Activated CD4-positive, alpha-beta memory T cell treated with anti-CD3 and anti-CD28 coated beads, Interleukin-2, amount 10 ng/mL, durations not matched to agents 7 days and 5 days (primary cell): ENCODE results near the gene MMP28. TPM values are rescaled to one million over a fixed set of nuclear protein-coding genes. Genes with fewer than 3 reads are reported as not detected.
A peak's percentile ranks its signal among the peaks of the same experiment; 100 is the strongest.

Experiments
- CTCF ChIA-PET: fragments of 350-600 bp; sonication (Branson Sonifier 250); formaldehyde crosslinking; loops from one replicate; lab custom pipeline; 2021; ENCODE audit warnings: antibody characterized with exemption, inconsistent platforms; lab: Charles Lee
- POLR2A ChIA-PET: fragments of 350-600 bp; sonication (Branson Sonifier 250); formaldehyde crosslinking; loops from one replicate; lab custom pipeline; 2021; ENCODE audit warnings: antibody characterized with exemption; lab: Charles Lee
- DNase-seq: peaks from one replicate; pipeline ENCODE4 v3.0.0-alpha.2; 2020
- H3K27ac Mint-ChIP-seq: one replicate; pipeline ENCODE4 v1.8.0; 2021; ENCODE audit warnings: mild to moderate bottlenecking, mixed read lengths
- H3K27me3 Mint-ChIP-seq: one replicate; pipeline ENCODE4 v1.8.0; 2021; ENCODE audit warnings: mixed read lengths
- H3K36me3 Mint-ChIP-seq: one replicate; pipeline ENCODE4 v1.8.0; 2021; ENCODE audit warnings: low read depth, mixed read lengths
- H3K4me1 Mint-ChIP-seq: one replicate; pipeline ENCODE4 v1.8.0; 2021; ENCODE audit warnings: mixed read lengths
- H3K4me3 Mint-ChIP-seq: one replicate; pipeline ENCODE4 v1.8.0; 2021; ENCODE audit warnings: mild to moderate bottlenecking, mixed read lengths
- H3K9me3 Mint-ChIP-seq: one replicate; pipeline ENCODE4 v1.8.0; 2021; ENCODE audit warnings: mixed read lengths
- total RNA-seq, 2 experiments: library from RNA; stranded (reverse); gene quantifications; one replicate each; pipeline ENCODE4 v1.2.3, GENCODE V29; 2021

MMP28 gene, protein sequence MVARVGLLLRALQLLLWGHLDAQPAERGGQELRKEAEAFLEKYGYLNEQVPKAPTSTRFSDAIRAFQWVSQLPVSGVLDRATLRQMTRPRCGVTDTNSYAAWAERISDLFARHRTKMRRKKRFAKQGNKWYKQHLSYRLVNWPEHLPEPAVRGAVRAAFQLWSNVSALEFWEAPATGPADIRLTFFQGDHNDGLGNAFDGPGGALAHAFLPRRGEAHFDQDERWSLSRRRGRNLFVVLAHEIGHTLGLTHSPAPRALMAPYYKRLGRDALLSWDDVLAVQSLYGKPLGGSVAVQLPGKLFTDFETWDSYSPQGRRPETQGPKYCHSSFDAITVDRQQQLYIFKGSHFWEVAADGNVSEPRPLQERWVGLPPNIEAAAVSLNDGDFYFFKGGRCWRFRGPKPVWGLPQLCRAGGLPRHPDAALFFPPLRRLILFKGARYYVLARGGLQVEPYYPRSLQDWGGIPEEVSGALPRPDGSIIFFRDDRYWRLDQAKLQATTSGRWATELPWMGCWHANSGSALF
- not detected for total RNA-seq

DNA sequence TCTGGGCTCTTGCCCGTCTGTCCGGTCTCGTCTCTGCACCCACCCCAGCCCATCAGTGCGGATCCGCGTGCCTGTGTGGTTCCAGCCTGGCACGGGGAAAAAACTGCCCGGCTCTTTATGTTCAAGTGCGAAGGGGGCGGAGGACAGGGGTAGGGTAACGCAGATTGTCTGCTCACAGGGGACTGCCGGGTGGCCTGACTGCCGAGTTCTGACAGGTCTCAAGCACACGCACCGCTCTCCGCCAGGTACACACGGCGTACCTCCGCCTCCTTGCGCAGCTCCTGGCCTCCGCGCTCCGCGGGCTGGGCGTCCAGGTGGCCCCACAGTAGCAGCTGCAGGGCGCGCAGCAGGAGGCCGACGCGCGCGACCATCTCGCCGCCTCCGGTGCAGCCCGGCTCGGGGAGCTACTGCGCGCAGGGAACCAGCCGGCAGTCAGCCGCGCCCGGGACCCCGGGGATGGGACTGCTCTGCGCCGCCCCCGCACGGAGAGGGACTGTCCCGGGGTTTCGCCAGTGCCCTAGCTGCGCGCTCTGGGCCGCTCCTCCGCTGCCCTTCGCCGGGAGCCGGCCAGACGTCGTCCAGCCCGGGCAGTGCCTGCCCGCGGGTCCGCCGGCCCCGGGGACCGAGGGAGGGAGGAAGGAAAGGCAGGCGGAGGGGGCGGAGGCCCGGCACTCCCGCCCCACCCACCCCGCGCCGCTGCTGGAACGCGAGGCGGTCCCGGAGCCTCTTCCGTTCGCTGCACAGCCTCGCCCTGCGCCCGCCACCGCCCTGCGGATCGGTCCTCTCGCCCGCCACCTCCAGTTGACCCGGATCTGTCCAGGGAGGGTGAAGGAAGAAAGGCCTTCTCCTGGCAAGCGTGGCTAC, at the start of gene MMP28:
Gene MMP28, minus strand, starts transcription at position 635 of the 864 bp plus-strand sequence. Its CDS starts 264 bp downstream, at position 371.
- CTCF ChIA-PET, result interaction anchor here (0.6 to 6.6 kb wide), 5 partner anchors 9 to 688 kb away, joined by 3 to 39 read pairs (median 9); partner anchors contain the start of gene TAF15
- POLR2A ChIA-PET, result interaction anchor here (1.4 to 6.9 kb wide), 2 partner anchors 14 to 32 kb away, joined by 7 to 52 read pairs; partner anchors contain the start of gene TAF15
- DNase-seq, result peak; percentile 48
- peaks cover 15% of the 10 kb centered on the region for H3K4me1 Mint-ChIP-seq
- H3K36me3 Mint-ChIP-seq, result no peaks in the 10 kb centered on the region
- no peak within 1 kb of the TSS for H3K27ac Mint-ChIP-seq
- no peaks in the 10 kb centered on the region for H3K9me3 Mint-ChIP-seq
- H3K27me3 Mint-ChIP-seq, result peaks cover 76% of the 10 kb centered on the region
- H3K4me3 Mint-ChIP-seq, result peak within 1 kb of the TSS; percentile 69

DNA sequence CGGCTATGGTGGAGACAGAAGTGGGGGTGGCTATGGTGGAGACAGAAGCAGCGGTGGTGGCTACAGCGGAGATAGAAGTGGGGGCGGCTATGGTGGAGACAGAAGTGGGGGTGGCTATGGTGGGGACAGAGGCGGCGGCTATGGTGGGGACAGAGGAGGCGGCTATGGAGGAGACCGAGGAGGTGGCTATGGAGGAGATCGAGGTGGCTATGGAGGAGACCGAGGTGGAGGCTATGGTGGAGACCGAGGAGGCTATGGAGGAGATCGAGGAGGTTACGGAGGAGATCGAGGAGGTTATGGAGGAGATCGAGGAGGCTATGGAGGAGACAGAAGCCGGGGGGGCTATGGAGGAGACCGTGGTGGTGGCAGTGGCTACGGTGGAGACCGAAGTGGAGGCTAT, 49.1 kb upstream of the MMP28 start:
- H3K4me3 Mint-ChIP-seq, result no peak overlapping the region
- peaks cover 65% of the 10 kb centered on the region for H3K36me3 Mint-ChIP-seq
- H3K27me3 Mint-ChIP-seq, result no peaks in the 10 kb centered on the region
- H3K9me3 Mint-ChIP-seq, result no peaks in the 10 kb centered on the region
- H3K27ac Mint-ChIP-seq, result no peak overlapping the region
- ChIA-PET CTCF (no interaction called here), POLR2A (no interaction called here)
- DNase-seq, result no peak
- H3K4me1 Mint-ChIP-seq, result peaks cover 16% of the 10 kb centered on the region

GRCh38 chr17:35843698-35844097, 48.3 kb upstream of the MMP28 start:
- H3K36me3 Mint-ChIP-seq, result peaks cover 66% of the 10 kb centered on the region
- H3K9me3 Mint-ChIP-seq, result no peaks in the 10 kb centered on the region
- peaks cover 12% of the 10 kb centered on the region for H3K4me1 Mint-ChIP-seq
- ChIA-PET POLR2A (no interaction called here), CTCF (interaction anchor here (0.8 kb wide), 1 partner anchor 33 kb away, joined by 3 read pairs; no protein-coding TSS in a partner anchor)
- DNase-seq, result no peak
- no peaks in the 10 kb centered on the region for H3K27me3 Mint-ChIP-seq
- H3K4me3 Mint-ChIP-seq, result no peak overlapping the region
- no peak overlapping the region for H3K27ac Mint-ChIP-seq

DNA sequence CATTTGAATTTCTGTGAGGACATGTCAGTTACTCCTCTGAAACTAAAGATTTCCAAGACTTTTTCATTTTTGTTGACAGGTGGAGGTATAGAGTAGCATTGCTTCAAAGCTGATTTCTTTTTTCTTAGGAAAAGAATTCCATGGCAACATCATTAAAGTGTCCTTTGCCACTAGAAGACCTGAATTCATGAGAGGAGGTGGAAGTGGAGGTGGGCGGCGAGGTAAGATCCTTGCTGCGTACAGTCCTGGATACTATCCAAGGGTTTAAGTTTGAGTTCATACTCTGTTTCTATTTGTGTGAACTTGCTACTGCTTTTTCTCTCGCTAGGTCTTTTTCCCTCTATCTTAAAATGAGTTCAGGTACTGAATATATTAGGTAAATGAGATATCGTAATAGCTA, 46.8 kb upstream of the MMP28 start:
- Mint-ChIP-seq H3K36me3 (peaks cover 61% of the 10 kb centered on the region), H3K9me3 (no peaks in the 10 kb centered on the region), H3K4me1 (peaks cover 14% of the 10 kb centered on the region), H3K27ac (no peak overlapping the region), H3K27me3 (no peaks in the 10 kb centered on the region), H3K4me3 (no peak overlapping the region)
- ChIA-PET POLR2A (interaction anchor here (1.2 kb wide), 1 partner anchor 33 kb away, joined by 3 read pairs; the partner anchor contains the start of gene TAF15), CTCF (interaction anchor here (0.7 to 3.3 kb wide), 4 partner anchors 8 to 375 kb away, joined by 3 to 19 read pairs (median 6); partner anchors contain the start of gene TAF15)
- DNase-seq, result no peak

GRCh38 chr17:35841505-35841904, 46.1 kb upstream of the MMP28 start:
- POLR2A ChIA-PET, result interaction anchor here (0.7 to 1.2 kb wide), 2 partner anchors 31 to 32 kb away, joined by 3 read pairs; partner anchors contain the start of gene TAF15
- no peaks in the 10 kb centered on the region for H3K27me3 Mint-ChIP-seq
- no peaks in the 10 kb centered on the region for H3K9me3 Mint-ChIP-seq
- CTCF ChIA-PET, result interaction anchor here (0.6 to 3.3 kb wide), 5 partner anchors 9 to 374 kb away, joined by 3 to 19 read pairs (median 4); partner anchors contain the start of gene TAF15
- peaks cover 60% of the 10 kb centered on the region for H3K36me3 Mint-ChIP-seq
- no peak overlapping the region for H3K4me3 Mint-ChIP-seq
- peaks cover 14% of the 10 kb centered on the region for H3K4me1 Mint-ChIP-seq
- no peak overlapping the region for H3K27ac Mint-ChIP-seq
- no peak for DNase-seq

DNA sequence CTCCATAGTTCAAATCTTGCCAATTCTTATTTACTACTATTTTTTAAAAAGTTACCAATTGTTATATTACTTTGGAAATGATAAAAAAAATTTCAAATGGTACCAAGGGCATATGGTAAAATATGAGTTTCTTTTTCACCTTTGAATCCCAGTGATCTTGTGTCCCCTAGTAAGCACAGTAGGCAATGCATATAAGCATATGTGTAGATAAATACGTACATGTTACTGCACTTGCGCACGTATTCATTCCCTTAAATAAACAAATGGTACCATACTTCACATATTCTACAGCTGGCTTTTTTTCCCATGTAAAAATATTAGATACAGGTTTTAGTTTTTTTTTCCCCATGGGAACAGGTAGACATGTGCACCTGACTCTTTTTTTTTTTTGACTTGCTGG, 45.7 kb upstream of the MMP28 start:
- Mint-ChIP-seq H3K4me1 (peaks cover 14% of the 10 kb centered on the region), H3K9me3 (no peaks in the 10 kb centered on the region), H3K4me3 (no peak overlapping the region), H3K27me3 (no peaks in the 10 kb centered on the region), H3K27ac (no peak overlapping the region), H3K36me3 (peaks cover 60% of the 10 kb centered on the region)
- POLR2A ChIA-PET, result interaction anchor here (0.7 to 0.9 kb wide), 2 partner anchors 31 to 33 kb away, joined by 3 read pairs; no protein-coding TSS in a partner anchor
- DNase-seq, result no peak
- CTCF ChIA-PET, result interaction anchor here (0.6 to 3.3 kb wide), 4 partner anchors 9 to 241 kb away, joined by 3 to 19 read pairs (median 6); partner anchors contain the start of gene TAF15

GRCh38 chr17:35825206-35825605, 29.8 kb upstream of the MMP28 start:
- DNase-seq, result no peak
- Mint-ChIP-seq H3K4me3 (no peak overlapping the region), H3K9me3 (no peaks in the 10 kb centered on the region), H3K27me3 (no peaks in the 10 kb centered on the region), H3K36me3 (peaks cover 68% of the 10 kb centered on the region), H3K27ac (no peak overlapping the region), H3K4me1 (peaks cover 4% of the 10 kb centered on the region)
- CTCF ChIA-PET, result no interaction called here
- POLR2A ChIA-PET, result no interaction called here

DNA sequence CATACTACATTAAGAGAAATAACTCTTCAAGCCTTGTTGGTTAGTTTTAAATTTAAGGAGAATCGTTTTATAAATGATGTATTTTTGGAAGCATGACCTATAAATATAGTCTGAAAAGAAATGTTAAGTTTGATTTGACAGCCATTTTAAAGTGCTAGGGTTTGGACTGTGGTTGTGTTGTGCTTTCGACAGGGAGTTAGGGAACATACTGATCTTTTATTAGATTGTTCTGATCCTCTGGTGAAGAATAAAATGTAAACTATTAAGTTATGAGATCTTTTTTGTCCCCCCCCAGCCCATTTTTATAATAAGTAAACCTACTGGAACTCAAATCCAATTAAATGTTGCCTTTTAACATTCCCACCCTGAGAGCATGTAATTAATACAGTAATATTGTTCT, 25.9 kb upstream of the MMP28 start:
- H3K36me3 Mint-ChIP-seq, result peaks cover 69% of the 10 kb centered on the region
- no peak for DNase-seq
- no peaks in the 10 kb centered on the region for H3K27me3 Mint-ChIP-seq
- ChIA-PET POLR2A (no interaction called here), CTCF (interaction anchor here (2.5 kb wide), 1 partner anchor 57 kb away, joined by 11 read pairs; no protein-coding TSS in a partner anchor)
- H3K4me3 Mint-ChIP-seq, result no peak overlapping the region
- H3K4me1 Mint-ChIP-seq, result peaks cover 16% of the 10 kb centered on the region
- no peak overlapping the region for H3K27ac Mint-ChIP-seq
- no peaks in the 10 kb centered on the region for H3K9me3 Mint-ChIP-seq

GRCh38 chr17:35819455-35819854, 24.0 kb upstream of the MMP28 start:
- POLR2A ChIA-PET, result interaction anchor here (3.9 kb wide), 1 partner anchor 10 kb away, joined by 68 read pairs; the partner anchor contains the start of gene TAF15
- CTCF ChIA-PET, result interaction anchor here (0.9 to 2.5 kb wide), 5 partner anchors 10 to 77 kb away, joined by 3 to 11 read pairs (median 4); partner anchors contain the start of gene TAF15
- Mint-ChIP-seq H3K36me3 (peaks cover 65% of the 10 kb centered on the region), H3K27me3 (no peaks in the 10 kb centered on the region), H3K4me3 (no peak overlapping the region), H3K9me3 (no peaks in the 10 kb centered on the region), H3K4me1 (peaks cover 29% of the 10 kb centered on the region), H3K27ac (no peak overlapping the region)
- no peak for DNase-seq

DNA sequence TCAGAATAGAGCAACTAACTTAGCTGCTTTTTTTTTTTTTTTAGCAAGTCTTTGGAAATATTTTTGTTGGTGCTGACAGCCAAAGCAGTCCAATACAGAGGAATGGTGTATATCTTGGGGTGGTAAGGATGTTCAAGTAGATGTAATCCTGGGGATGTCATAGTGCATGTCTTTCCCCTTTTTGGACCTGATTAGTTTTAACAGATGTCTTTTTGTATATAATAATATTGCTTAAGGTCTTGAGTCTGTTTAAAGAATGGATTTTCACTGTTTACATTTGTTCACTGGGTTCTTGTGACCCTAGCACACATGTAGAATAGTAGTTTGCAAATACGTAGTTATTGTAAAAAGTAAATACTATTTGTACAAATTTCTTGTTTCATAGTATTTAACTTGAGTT, 21.8 kb upstream of the MMP28 start:
- H3K9me3 Mint-ChIP-seq, result no peaks in the 10 kb centered on the region
- CTCF ChIA-PET, result interaction anchor here (0.7 to 2.8 kb wide), 6 partner anchors 9 to 147 kb away, joined by 3 to 24 read pairs (median 4); no protein-coding TSS in a partner anchor

DNA sequence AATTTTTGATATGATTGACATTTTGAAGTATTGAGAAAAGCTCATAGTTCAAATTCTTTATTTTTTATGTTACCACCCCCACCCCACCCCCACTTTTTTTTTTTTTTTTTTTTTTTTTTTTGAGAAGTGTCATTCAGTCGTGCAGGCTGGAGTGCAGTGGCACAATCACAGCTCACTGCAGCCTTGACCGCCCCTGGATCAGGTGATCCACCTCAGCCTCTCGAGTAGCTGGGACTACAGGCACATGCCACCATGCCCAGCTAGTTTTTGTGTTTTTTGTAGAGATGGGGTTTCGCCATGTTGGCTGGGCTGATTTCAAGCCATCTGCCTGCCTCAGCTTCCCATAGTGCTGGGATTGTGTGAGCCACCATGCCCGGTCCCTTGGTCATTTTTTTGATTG, 21.3 kb upstream of the MMP28 start:
- Mint-ChIP-seq H3K9me3 (no peaks in the 10 kb centered on the region), H3K36me3 (peaks cover 52% of the 10 kb centered on the region), H3K4me1 (peaks cover 47% of the 10 kb centered on the region), H3K27ac (no peak overlapping the region), H3K27me3 (no peaks in the 10 kb centered on the region), H3K4me3 (no peak overlapping the region)
- DNase-seq, result no peak
- POLR2A ChIA-PET, result interaction anchor here (2.1 to 3.9 kb wide), 2 partner anchors 7 to 10 kb away, joined by 5 to 68 read pairs; partner anchors contain the start of gene TAF15
- CTCF ChIA-PET, result interaction anchor here (0.7 to 2.8 kb wide), 8 partner anchors 8 to 147 kb away, joined by 3 to 24 read pairs (median 4); no protein-coding TSS in a partner anchor

More for the DNA sequence above, 21.8 kb upstream of the MMP28 start:
- POLR2A ChIA-PET, result interaction anchor here (2.1 to 3.9 kb wide), 2 partner anchors 8 to 10 kb away, joined by 5 to 68 read pairs; partner anchors contain the start of gene TAF15
- Mint-ChIP-seq H3K36me3 (peaks cover 56% of the 10 kb centered on the region), H3K27me3 (no peaks in the 10 kb centered on the region), H3K27ac (no peak overlapping the region), H3K4me3 (no peak overlapping the region), H3K4me1 (peaks cover 42% of the 10 kb centered on the region)
- DNase-seq, result no peak

- no peak overlapping the region for H3K27ac Mint-ChIP-seq
- CTCF ChIA-PET, result interaction anchor here (9.8 kb wide), 1 partner anchor 46 kb away, joined by 286 read pairs; the partner anchor contains the start of gene C17orf50
- no peak for DNase-seq
- H3K9me3 Mint-ChIP-seq, result no peaks in the 10 kb centered on the region
- no peaks in the 10 kb centered on the region for H3K27me3 Mint-ChIP-seq
- POLR2A ChIA-PET, result no interaction called here
- H3K4me1 Mint-ChIP-seq, result peaks cover 62% of the 10 kb centered on the region
- no peak overlapping the region for H3K4me3 Mint-ChIP-seq
- peaks cover 35% of the 10 kb centered on the region for H3K36me3 Mint-ChIP-seq
Measured at GRCh38 chr17:35812456-35812855, 17.0 kb upstream of the MMP28 start.
